Measurements from ENCODE around the gene DENND4A.
"Not testable (repeated sequence)": the region's sequence is repeated elsewhere in the genome, so short reads cannot be mapped to it uniquely, and the experiment has no call there.

The DENND4A gene

DNA sequence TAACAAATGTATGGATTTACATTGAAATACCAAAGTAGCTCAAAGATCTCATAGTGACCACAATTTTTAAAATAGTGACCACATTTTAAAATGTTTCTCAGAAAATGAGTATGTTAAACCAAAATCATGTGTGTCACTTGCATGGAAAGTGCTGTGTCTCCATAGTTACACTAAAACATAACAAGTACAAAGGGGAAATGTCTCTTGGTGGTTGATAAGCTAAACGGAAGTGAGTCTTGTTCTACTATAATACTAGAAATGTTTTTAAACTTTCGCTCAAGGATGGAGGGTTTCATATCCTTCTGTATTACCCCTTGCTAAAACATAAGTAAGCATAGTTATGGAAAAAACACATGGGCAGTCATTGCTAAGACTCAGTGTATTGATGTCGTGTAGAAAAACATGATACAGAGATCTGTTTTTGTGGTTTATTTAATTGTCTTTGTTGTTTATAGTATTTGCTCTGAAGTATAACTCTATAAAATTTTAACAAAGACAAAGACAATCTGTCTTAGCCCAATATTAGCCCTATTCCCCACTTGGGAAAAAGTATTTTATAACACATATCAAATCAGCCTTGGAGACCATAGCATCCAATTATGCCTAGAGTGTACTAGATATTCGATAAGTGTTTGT is 27.0 kb upstream of the DENND4A start:
- DNase-seq = no peak

DNA sequence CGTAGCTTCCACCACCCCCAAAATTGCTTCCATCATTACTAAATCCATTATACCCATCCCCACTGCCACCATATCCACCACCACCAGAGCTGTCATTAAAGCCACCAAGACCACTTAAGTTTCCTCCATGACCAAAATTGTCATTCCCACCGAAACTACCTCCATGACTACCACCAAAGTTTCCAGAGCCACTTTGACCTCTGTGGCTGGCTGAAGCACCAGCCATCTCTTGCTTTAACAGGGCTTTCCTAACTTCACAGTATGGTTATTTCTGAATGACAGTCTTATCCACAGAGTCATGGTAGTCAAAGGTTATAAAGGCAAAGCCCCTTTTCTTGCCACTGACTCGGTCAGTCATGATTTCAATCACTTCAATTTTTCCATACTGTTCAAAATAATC is 24.3 kb upstream of the DENND4A start:
- no peak for DNase-seq

DNA sequence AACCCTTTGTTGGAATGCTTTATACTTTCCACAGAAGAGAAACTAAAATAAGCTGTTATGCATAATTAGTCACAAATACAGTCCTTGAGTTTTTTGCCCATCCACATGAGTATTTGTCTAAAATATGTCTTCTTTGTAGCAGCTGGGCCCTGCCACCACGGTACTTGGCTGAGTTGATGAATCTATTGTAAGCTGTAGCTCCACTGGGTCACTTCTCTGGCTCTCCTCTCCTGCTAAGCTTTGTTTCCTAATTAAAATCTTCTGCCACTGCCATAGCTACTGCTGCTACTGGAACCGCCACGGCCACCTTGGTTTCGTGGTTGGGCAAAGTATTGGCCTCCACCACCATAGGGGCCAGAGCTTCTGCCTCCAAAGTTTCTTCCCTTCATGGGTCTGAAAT is 23.9 kb upstream of the DENND4A start:
- DNase-seq = not testable (repeated sequence)

DNA sequence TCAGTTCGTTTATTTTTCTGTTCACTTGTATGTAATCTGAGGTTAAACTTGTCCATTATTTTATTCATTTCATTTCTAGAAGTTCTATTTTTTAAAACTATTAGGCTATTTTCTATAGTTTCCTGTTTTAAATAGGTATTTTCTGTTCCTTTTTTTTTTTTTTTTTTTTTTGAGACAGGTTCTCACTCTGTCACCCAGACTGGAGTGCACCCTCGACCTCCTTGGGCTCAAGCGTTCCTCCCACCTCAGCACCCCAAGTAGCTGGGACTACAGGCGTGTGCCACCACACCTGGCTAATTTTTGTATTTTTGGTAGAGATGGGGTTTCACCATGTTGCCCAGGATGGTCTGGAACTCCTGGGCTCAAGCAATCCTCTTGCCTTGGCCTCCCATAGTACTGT is 22.2 kb upstream of the DENND4A start:
- DNase-seq = not testable (repeated sequence)

DNA sequence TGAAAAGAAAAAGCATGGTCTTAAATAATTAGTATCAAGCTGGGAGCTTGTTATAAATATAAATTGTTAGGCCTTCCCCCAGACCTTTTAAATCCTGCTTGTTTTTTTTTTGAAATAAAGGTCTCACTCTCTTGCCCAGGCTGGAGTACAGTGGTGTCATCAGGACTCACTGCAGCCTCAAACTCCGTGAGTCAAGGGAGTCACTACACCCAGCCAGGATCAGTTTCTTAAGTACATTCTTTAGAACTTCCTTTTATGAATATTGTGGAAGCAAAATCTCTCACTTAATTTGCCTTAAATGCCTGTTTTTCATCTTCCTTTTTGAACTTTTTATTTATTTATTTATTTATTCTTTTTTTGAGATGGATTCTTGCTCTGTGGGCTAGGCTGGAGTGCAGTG is 20.8 kb upstream of the DENND4A start:
- no peak for DNase-seq

DNA sequence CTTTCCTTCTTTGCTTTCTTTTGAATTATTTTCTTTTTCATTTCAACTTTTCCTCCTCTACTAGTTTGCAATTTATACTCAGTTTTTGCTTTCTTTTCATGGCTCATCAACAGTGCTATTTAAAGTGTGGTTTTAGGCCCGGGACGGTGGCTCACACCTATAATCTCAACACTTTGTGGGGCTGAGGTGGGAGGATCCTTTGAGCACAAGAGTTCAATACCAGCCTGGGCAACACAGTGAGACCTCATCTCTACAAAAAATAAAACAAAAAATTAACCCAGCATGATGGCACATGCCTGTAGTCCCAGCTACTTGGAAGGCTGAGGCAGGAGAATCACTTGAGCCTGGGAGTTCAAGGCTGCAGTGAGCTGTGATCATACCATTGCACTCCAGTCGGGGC is 20.4 kb upstream of the DENND4A start:
- DNase-seq = no peak

DNA sequence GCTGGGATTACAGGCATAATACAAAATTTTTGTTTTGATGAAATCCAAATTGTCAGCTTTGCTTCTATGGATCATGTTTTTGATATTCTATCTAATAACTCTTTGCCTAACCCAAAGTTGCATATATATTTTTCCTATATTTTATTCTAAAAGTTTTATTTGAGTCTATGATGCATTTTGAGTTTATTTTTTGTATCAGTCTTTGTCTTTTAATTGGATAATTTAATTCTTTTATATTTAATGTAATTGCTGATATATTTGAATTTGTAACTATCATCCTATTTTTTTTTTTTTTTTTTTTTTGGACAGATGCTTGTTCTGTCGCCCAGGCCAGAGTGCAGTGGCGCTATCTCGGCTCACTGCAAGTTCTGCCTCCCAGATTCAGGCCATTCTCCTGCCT is 19.7 kb upstream of the DENND4A start:
- DNase-seq = no peak

DNA sequence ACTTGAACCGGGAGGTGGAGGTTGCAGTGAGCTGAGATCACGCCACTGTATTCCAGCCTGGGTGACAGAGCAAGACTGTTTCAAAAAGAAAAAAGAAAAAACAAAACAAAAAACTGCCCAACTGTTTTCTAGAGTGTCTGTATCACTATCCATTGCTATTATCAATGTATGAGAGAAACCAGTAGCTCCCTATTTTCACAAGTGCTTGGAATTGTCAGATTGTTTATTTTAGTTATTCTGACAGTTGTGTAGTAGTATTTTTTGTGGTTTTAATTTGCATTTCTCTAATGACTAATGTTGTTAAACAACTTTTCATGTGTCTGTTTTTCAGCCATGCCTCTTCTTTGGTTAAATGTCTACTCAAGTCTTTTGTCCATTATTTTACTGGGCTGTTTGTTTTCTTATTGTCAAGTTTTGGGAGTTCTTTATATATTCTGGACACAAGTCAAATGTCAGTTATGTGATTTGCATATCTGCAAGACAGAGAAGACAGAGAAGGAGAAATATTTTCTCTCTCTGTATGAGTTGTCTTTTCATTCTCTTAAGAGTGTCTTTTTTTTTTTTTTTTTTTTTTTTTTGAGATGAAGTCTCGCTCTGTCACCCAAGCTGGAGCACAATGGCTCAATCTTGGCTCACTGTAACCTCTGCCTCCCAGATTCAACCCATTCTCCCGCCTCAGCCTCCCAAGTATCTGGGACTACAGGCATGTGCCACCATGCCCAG is 19.1 kb upstream of the DENND4A start:
- not testable (repeated sequence) for DNase-seq

DNA sequence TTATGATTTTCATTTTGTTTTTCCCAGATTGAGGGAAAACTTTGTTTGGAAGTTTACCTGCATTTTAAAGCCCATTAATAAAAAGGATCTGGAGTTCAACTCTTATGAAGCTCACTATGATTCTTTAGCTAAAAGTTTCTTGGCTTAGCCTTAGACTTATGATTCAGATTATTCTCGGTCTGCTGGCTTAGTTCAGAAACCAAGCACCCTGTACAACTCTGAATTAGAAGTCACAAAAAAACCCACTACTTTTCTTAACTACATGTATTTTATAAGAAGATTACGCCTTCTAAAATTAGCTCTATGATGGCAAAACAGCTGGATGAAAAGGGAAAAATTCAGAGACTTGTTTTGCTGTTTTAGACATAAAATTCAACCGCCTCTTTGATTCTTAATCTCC is 14.3 kb upstream of the DENND4A start:
- DNase-seq = no peak

DNA sequence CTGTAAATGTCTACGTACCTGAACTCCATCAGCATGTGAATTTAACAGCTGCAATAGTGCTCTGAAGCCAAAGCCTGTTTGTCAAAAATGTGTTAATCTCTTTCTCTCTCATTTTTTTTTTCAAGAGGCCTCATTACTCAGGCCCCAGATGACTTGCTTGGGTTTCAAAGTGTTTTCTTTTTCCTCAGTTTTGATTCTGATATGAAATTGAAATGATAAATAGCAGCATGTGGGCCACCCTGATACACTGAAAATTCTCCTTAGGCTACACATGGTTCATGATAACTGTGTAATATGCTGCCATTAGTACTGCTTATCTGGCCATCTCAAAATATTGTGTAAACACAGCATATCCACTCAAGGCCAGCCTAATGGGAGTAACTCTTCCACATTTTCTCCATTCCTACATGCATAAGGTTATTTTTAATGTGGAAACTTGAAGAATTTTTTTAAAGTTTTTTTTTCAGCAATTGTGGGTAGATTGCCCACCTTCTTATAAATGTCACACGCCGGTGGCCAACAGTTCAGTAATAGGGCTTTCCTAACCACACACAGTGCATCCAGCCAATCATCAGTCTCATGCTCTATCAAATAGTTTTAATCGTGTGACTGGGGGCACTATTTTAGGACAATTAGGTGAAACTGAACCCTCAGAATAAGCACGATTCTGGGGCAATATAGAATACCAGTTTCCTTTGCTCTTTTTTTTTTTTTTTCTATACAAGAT is 13.1 kb upstream of the DENND4A start:
- DNase-seq = no peak

DNA sequence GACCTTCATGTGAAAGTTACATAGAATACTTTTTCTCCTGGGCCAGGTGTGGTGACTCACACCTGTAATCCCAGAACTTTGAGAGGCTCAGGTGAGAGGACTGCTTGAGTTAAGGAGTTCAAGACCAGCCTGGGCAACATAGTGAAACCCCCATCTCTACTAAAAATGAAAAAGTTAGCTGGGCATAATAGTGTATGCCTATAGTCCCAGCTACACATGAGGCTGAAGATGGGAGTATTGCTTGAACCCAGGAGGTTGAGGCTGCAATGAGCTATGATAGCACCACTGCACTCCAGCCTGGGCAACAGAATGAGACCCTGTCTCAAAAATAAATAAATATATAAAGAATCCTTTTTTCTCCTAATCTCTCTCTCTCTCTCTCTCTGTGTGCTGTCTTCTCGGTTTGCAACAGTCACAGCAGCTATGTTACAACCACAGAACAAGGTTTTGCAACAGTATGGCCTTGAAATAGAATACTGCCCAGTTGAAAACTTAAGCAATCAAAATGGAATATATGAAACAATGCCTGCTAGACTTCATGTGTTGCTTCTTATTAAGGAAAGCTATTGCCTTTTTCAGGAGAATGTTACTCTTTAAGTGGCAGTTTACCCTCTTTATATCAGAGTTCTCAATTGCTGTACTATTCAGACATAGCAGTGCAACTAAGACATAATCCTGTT is 12.3 kb upstream of the DENND4A start:
- DNase-seq = no peak

DNA sequence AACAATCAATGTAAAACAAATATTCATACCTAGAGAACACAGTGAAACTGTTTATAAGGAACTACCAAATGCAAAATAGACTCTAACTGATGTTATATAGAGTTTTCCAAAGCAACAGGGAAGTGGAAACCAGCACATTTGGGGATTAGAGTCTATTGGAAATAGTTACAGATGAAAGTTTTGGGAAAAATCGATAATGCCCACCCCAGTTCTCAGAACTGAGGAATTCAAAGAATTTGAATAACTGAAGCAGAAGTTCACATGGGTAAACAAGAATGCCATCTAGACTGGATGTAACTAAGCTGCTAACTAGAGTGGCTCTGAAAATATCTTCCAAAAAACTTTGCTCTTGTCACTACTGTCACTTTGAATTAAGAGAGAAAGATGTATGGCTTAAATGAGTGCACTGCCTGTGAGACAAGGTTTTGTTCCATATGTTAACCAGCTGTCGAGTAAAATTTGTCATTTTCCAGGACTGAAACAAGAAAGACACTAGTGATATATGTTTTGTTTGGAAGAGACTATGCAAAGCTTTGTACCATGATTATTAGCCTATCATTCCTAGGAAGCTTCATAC is 9.2 kb upstream of the DENND4A start:
- DNase-seq = no peak

DNA sequence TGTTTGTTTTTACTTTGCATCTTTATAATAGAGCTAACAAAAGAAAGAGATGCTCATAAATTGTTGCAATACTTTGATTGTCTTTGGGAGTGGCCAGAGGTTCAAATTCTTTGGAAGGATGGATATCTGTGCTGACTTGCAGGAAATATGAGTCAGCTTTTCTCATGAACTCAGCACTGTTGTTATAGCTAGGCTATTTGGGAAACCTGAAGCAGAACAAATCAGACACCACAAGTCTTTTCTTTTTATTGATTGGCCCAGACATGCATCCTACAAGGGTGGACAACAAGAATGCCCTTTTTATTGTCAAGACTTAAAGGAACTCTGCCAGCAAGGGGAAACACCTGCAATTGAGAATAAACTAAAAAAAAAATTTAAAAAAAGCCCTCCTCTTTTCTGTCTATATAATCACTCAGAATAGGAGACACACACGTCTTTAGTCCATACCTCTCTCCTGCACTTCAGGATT is 4.6 kb upstream of the DENND4A start:
- DNase-seq = no peak

DNA sequence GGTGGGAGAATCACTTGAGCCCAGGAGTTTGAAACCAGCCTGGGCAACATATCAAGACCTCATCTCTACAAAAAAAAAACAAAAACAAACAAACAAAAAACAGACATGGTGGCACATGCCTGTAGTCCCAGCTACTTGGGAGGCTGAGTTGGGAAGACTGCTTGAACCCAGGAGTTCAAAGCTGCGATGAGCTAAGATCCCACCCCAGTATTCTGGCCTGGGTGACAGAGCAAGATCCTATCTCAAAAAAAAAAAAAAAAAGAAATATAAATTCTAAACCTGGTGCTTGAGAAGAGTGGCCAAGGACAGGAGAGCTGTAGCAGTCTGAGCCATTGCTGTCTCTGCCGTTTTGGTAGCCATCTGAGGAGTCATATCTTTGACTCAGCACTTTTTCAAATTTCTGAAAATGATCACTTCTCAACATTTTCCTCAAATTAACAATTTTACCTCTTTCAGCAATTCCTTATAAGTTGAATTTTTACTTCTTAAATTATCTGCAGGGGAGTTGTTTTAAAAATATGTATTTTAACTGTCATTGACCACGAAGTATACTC is 3.6 kb upstream of the DENND4A start:
- no peak for DNase-seq

DNA sequence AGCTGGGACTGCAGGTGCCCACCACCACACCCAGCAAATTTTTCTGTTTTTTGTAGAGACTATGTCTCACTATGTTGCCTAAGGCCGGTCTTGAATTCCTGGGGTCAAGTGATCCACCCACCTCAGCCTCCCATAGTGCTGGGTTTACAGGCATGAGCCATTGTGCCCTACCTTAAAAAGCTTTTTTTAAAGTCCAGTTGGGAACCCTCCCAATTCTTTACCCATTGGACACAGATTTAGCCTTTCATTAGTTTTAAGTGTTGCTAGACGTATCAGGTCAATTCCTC is 1.7 kb upstream of the DENND4A start:
- no peak for DNase-seq

DNA sequence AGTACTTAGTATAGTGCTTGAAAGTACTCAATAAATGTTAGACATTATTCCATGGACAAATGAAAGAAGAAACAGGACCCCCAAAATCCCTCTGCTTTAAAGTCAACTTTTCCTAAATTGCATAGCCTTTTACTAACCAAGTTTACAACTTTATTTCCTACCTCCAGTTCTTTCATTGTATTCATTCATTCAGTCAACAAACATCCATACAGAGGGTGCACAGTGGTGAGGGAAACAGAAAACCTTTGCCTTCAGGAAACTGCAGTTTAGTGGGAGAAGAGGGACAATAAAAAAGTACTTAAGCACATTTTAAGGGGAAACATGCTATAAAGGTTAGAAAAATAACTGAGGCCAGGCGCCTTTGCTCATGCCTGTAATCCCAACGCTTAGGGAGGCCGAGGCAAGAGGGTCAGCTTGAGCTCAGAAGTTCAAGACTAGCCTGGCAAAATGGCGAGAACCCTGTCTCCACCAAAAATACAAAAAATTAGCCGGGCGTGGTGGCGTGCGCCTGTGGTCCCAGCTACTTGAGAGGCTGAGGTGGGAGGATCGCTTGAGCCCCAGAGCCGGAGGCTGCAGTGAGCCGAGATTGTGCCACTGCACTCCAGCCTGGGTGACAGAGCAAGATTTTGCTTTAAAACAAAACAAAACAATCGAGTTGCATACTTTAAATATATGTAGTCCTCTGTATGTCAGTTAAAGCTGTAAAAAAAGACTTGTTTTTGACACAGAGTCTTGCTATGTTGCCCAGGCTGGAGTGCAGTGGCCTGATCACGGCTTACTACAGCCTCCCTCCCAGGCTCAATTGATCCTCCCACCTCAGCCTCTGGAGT is 1.1 kb upstream of the DENND4A start:
- DNase-seq = no peak

DNA sequence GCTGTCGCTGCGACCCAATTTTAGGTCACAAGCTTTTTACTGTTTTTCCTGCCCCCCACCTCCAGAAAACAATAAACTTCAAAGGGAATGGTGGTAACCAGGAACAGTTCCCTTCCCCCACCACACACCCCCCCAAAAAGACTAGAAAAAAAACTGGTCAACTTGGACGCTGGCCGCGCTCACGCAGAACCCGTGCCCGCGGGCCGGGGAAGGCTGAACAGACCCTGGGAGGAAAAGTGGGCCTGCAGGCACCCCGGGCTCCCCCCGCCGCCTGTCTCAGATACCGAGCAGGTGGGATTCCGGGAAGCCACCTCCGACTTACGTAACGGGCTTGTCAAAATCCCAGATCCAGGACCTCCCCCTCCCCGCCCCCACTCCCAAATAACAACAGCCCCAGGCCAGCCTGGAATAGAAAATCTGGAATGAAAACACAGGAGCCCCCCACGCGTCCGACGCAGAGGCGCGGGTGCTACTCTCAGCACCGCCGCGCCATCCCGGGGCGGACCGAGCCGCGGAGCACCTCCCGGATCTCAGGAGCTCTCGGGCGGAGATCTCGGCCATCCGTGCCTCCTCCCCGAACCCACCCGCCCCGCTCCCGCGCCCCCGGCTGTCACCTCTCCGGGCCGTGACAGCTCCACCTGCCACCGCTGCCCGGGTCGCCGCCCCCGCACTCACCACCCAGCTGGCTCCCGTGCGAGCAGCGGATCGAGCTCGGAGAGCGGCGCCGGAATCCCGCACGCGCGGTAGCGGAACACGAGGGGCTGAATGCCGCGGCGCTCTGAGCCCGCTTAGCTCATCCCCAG is 557 bp downstream of the DENND4A start:
- peak; percentile 38 for DNase-seq

DNA sequence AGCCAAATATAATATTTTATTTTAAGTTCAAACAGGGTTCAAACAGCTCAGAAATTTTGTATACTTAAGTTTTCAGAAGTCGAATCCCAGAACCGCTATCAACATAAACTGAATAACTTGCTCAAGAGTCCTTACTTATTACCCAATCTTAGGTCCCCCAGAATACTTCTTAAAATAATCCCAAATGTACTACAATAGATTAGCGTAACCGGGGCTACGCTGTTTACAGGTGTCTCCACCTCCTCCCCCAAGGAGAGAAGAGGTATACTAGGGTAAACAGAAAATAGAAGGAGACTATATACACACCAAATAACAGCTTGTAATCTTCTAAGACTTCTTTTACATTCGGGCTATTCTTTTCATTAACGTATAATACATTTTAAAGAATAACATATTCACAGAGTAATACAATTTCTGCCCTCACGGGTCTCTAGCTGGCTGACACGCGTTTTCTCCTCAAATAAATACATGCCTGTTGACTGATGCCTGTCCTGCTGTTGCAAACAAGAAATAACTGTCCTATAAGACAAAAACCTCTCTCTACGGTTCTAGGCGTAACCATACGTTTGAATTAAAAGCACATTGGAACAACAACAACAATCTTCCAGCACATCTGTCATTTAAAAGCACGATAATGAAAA is 1.3 kb downstream of the DENND4A start:
- DNase-seq = no peak

DNA sequence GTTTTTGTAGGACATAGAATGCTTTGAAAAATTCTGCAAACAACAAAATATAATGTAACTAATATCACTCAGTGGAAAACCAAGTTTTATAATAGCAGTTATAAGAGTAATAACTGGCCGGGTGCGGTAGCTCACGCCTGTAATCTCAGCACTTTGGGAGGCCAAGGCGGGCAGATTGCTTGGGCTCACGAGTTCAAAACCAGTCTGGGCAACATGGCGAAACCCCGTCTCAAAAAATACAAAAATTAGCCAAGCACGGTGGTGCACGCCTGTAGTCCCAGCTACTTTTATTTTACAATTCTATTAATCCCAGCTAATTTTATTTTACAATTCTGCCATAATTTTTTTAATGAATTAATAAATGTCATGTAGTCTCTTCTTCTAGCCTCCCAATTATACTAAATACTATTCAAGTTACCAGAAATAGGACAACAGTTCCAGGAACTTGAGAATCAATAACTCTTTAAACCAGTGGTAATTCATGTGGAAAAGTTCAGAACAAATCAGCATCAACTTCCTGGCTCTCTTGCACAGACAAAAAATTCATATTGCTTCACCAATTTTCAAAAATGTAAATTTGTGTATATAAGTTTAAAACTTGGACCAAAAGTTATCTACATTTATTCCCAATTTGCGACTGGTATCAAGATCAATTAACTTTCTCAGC is 2.2 kb downstream of the DENND4A start:
- no peak for DNase-seq

DNA sequence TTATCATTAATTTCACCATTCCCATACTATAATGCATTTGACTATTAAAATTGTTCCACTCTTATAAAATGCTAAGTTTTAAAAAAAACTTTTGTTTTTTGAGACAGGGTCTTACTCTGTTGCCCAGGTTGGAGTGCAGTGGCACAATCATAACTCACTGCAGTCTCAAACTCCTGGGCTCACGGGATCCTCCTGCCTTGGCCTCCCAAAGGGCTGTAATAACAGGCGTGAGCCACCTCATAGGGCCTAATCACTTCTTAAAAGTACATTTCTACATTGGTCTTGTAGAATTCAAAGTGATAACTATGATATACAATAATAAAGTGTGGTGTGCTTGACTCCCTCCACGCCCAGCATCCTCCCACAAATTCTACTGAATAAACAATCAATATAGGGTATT is 3.0 kb downstream of the DENND4A start:
- no peak for DNase-seq

Data from activated CD4-positive, alpha-beta T cell treated with anti-CD3 and anti-CD28 coated beads, Interleukin-2, amount 50 U/mL, for 1 hour (primary cell).